Muscle of back (tissue), 13 donors: Measurements from ENCODE around the gene PEBP1. TPM values are rescaled to one million over a fixed set of nuclear protein-coding genes. Genes with fewer than 3 reads are reported as not detected.

Experiments used
- DNase-seq, 3 donors: peaks; one replicate each; pipeline versions ENCODE4 v3.0.0 to v3.0.0-alpha.2; 2013
- long read RNA-seq, 9 donors: transcript quantifications; one replicate each; lab custom pipeline, GENCODE V29; 2026
- polyA plus RNA-seq, 10 donors: library from polyadenylated mRNA; unstranded; fragments of 120-200 nt; gene quantifications; one replicate each; pipeline ENCODE4 v1.2.1, GENCODE V29; 2013; ENCODE audit not compliant: insufficient read length in 10 of 10

PEBP1 gene
- polyA plus RNA-seq = 100 to 1,000 TPM; 126 to 165 (median 137) TPM
- long read RNA-seq, donor 1, transcript PEBP1-201 (4 exons, 1,697 nt) = major isoform, 101 of 111 reads
- long read RNA-seq, donor 1, partial matches to known transcripts = 0 of 111 reads
- long read RNA-seq, donor 1, other reads (novel, unspliced or antisense) = 10 of 111 reads
- long read RNA-seq, donor 2, transcript PEBP1-201 (4 exons, 1,697 nt) = major isoform, 85 of 130 reads
- long read RNA-seq, donor 2, partial matches to known transcripts = 36 of 130 reads
- long read RNA-seq, donor 2, other reads (novel, unspliced or antisense) = 9 of 130 reads
- long read RNA-seq, donor 3 = 0 reads
- long read RNA-seq, donor 4, transcript PEBP1-201 (4 exons, 1,697 nt) = major isoform, 74 of 167 reads
- long read RNA-seq, donor 4, partial matches to known transcripts = 80 of 167 reads
- long read RNA-seq, donor 4, other reads (novel, unspliced or antisense) = 13 of 167 reads
- long read RNA-seq, donor 5, transcript PEBP1-201 (4 exons, 1,697 nt) = major isoform, 129 of 202 reads
- long read RNA-seq, donor 5, partial matches to known transcripts = 61 of 202 reads
- long read RNA-seq, donor 5, other reads (novel, unspliced or antisense) = 12 of 202 reads
- long read RNA-seq, donor 6, transcript PEBP1-201 (4 exons, 1,697 nt) = major isoform, 123 of 131 reads
- long read RNA-seq, donor 6, partial matches to known transcripts = 0 of 131 reads
- long read RNA-seq, donor 6, other reads (novel, unspliced or antisense) = 8 of 131 reads
- long read RNA-seq, donor 7, transcript PEBP1-201 (4 exons, 1,697 nt) = major isoform, 79 of 85 reads
- long read RNA-seq, donor 7, partial matches to known transcripts = 0 of 85 reads
- long read RNA-seq, donor 7, other reads (novel, unspliced or antisense) = 6 of 85 reads
- long read RNA-seq, donor 8, transcript PEBP1-201 (4 exons, 1,697 nt) = major isoform, 82 of 201 reads
- long read RNA-seq, donor 8, partial matches to known transcripts = 119 of 201 reads
- long read RNA-seq, donor 8, other reads (novel, unspliced or antisense) = 0 of 201 reads
- long read RNA-seq, donor 9, transcript PEBP1-201 (4 exons, 1,697 nt) = major isoform, 21 of 28 reads
- long read RNA-seq, donor 9, partial matches to known transcripts = 7 of 28 reads
- long read RNA-seq, donor 9, other reads (novel, unspliced or antisense) = 0 of 28 reads

- peak; percentile 89 to 97 (median 94) for DNase-seq
Measured at GRCh38 chr12:118135788-118136558, at the start of gene PEBP1. Gene PEBP1, plus strand, starts transcription at chr12:118136124. Its CDS starts 86 bp downstream, at chr12:118136210.

GRCh38 chr12:118089782-118090181, 46.1 kb upstream of the PEBP1 start:
- DNase-seq = no peak

DNA sequence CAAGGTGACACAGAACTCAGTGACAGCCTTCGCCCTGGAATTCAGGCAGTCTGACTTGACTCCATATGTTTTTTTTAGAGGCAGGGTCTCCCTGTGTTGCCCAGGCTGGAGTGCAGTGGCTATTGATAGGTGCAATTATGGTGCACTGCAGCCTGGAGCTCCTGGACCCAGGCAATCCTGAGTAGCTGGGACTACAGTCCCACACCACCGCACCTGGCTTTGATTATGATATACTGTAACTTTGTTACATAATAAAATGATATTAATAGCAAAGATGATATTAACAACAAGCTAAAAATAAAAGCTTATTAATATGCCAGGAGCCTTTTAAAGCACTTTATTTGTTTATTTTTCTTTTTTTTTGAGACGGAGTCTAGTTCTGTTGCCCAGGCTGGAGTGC, 41.9 kb upstream of the PEBP1 start:
- no peak for DNase-seq

GRCh38 chr12:118098401-118098800, 37.5 kb upstream of the PEBP1 start:
- no peak for DNase-seq

GRCh38 chr12:118098911-118099671, 36.8 kb upstream of the PEBP1 start:
- no peak for DNase-seq

- DNase-seq = no peak
Measured at GRCh38 chr12:118101051-118101450, 34.9 kb upstream of the PEBP1 start.

DNA sequence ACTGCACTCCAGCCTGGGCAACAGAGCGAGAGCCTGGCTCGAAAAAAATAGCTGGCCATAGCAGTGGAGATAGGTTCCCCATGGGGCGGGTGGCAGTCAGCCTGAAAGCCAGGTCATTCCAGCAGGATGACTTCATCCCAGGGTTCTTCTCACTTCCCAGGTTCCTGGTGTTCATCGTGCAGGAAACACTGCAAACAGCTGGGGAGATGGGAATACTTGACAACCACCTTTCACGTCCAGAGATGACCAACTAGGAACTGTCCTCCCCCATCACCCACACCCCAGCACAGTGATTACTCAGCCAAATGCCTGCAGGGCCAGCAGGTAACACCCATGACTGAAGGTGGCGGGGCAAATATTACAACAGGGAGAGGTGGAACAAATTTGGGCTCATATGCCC, 33.9 kb upstream of the PEBP1 start:
- DNase-seq = no peak

DNA sequence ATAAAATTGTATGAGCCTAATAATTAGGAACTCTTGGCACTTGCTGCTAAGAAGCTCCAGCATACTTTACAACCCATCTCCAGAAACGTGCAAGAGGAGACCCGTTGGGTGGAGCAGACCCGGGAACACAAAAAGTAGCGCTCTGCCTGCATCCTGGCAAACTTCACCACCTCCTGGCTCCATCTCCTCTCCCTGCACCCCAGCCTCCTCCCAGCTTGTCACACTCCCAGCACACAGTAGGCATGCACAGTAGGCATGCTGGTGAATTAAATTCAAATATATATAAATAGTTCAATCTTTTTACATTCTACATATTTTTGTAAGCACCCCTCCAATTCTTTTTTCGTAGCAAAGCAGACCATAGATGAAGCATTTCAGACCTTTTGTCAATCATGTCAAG, 33.3 kb upstream of the PEBP1 start:
- DNase-seq = no peak

- DNase-seq = peak in 2 of 3 donors; percentile 34 to 67
Measured at GRCh38 chr12:118103201-118103600, 32.7 kb upstream of the PEBP1 start.

- peak; percentile 45 to 82 (median 54) for DNase-seq
Measured at GRCh38 chr12:118103601-118104382, 32.1 kb upstream of the PEBP1 start, which contains the start of gene VSIG10. Gene VSIG10, minus strand, starts transcription at chr12:118104011. Its CDS starts 340 bp downstream, at chr12:118103671.

DNA sequence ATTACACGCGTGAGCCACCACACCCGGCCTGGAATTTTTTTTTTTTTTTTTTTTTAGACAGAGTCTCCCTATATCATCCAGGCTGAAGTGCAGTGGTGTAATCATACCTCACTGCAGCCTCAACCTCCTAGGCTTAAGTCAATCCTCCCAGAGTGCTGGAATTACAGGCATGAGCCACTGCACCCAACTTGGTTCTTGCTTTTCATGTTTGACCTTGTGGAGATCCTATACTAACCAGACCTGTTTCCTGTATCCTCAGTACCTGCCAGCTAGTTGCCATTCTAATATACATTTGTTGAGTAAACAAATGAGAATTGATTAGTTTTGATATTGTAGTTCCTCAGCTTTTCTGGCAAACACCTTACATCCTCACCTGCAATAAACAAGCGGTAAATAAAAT, 28.9 kb upstream of the PEBP1 start:
- no peak for DNase-seq

DNA sequence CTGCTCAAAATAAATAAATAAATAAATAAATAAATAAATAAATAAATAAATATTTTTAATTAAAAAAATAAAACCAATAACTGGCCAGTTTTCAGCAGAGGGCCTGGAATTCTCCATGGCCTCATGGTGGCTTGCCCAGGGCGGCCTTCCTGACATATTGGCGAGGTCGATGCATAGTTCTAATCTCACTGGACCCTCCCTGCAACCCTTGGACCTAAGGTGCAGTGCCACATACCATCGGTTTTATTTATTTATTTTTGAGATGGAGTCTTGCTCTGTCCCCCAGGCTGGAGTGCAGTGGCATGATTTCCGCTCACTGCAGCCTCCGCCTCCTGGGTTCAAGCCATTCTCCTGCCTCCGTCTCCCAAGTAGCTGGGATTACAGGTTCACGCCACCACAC, 28.2 kb upstream of the PEBP1 start:
- DNase-seq = no peak

GRCh38 chr12:118109088-118109487, 26.8 kb upstream of the PEBP1 start:
- no peak for DNase-seq

GRCh38 chr12:118119449-118119879, 16.5 kb upstream of the PEBP1 start:
- no peak for DNase-seq

DNA sequence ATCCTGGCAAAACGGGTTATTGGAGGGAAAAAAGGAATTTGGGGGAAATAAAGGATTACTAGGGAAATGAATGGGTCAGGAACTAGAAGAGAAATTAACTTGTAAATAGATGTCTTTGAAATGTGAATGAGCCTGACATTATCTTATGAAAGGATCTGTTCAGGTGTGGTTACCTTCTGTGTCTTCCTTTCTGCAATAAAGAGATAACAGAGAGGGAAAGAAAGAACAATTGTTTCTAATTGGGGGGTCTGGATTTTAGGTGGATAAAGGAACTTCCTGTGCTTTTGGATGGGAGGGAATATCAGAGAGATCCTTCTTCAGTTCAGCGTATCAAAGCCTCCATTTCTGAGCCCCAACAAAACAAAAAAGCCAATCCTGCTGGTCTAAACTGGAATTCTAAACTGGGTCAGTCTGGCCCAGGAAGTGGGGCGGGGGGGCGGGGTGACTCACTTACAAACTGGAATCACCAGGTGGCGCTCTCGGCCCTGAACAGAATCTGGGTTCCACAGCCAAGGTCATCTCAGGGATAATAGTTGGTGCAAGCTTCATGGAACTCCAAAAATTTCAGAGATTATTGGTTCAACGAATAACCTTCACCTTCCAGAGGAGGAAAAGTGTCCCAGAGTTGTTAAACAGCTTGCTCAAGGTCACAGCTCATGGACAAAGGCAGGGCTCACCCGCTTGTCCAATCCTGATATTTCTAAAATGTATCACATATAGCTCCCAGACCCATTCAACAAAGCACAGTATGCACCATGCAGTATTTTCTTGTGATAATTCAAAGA, 15.2 kb upstream of the PEBP1 start:
- peak; percentile 45 to 63 (median 55) for DNase-seq

DNA sequence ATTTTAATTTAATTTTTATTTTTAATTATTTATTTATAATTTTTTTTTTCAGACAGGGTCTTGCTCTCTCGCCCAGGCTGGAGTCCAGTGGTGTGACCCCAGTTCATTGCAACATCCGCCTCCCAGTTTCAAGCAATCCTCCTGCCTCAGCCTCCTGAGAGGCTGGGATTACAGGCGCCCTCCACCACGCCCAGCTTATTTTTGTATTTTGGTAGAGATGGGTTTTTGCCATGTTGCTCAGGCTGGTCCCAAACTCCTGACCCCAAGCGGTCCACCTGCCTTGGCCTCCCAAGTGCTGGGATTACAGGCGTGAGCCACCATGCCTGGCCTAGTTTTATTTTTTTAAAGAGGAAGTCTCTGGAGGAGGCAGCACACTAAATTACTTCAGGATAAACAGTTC, 13.7 kb upstream of the PEBP1 start:
- no peak for DNase-seq

- DNase-seq = no peak
Measured at GRCh38 chr12:118124333-118124874, 11.5 kb upstream of the PEBP1 start.

DNA sequence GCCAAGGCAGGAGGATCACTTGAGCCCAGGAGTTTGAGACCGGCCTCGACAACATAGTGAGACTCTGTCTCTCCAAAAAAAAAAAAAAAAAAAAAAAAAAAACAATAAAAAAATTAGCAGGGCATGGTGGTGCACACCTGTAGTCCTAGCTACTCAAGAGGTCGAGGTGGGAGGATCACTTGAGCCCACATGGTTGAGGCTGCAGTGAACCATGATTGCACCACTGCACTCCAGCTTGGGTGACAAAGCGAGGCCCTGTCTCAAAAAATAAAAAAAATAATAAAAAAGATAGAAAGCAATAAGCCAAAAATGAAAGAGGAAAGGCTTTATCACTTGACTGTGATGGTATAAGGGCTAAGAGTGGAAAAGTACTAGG, 10.2 kb upstream of the PEBP1 start:
- no peak for DNase-seq
